Measurements from ENCODE around the gene NEK7. TPM values are rescaled to one million over a fixed set of nuclear protein-coding genes. Genes with fewer than 3 reads are reported as not detected.

NEK7 gene
- total and polyA plus RNA-seq, 4 donors = 60.1 to 164 (median 106) TPM

GRCh38 chr1:198196630-198197029 lies 39.8 kb downstream of the NEK7 start:
- ATAC-seq (ENCODE audit: low FRiP score) = no peak
- Histone ChIP-seq H3K36me3 (ENCODE audit: control insufficient read depth in 1 of 2, insufficient read depth in 2 of 2, low read length in 1 of 2) (no peaks in the 10 kb centered on the region), H3K4me3 (ENCODE audit: low read length in 2 of 2) (no peak overlapping the region), H3K4me1 (ENCODE audit: control insufficient read depth in 1 of 2, insufficient read depth in 2 of 2, low read length in 2 of 2) (peaks cover 0 to 2% of the 10 kb centered on the region in 2 donors), H3K27me3 (ENCODE audit: control insufficient read depth in 1 of 2, insufficient read depth in 2 of 2, low read length in 1 of 2) (no peaks in the 10 kb centered on the region), H3K9me3 (ENCODE audit: control insufficient read depth, low read length) (no peaks in the 10 kb centered on the region), H3K27ac (ENCODE audit: low read depth in 1 of 2, low read length in 2 of 2) (no peak overlapping the region)
- WGBS, 2 donors = 89 to 95% methylated on average over 3 of the region's 3 CpGs
- intact Hi-C loops (cut with DNase I) = no loop called here
- no peak for DNase-seq

GRCh38 chr1:198197285-198197684 lies 40.5 kb downstream of the NEK7 start:
- ATAC-seq (ENCODE audit: low FRiP score) (no peak), DNase-seq (no peak)
- H3K27ac ChIP-seq (ENCODE audit: low read depth in 1 of 2, low read length in 2 of 2) = no peak overlapping the region
- H3K4me3 ChIP-seq (ENCODE audit: low read length in 2 of 2) = no peak overlapping the region
- no peaks in the 10 kb centered on the region for H3K9me3 ChIP-seq (ENCODE audit: control insufficient read depth, low read length)
- H3K4me1 ChIP-seq (ENCODE audit: control insufficient read depth in 1 of 2, insufficient read depth in 2 of 2, low read length in 2 of 2) = peaks cover 0 to 2% of the 10 kb centered on the region in 2 donors
- 95 to 96% methylated on average over 1 of the region's 1 CpG for WGBS, 2 donors
- H3K36me3 ChIP-seq (ENCODE audit: control insufficient read depth in 1 of 2, insufficient read depth in 2 of 2, low read length in 1 of 2) = no peaks in the 10 kb centered on the region
- intact Hi-C loops (cut with DNase I) = no loop called here
- H3K27me3 ChIP-seq (ENCODE audit: control insufficient read depth in 1 of 2, insufficient read depth in 2 of 2, low read length in 1 of 2) = no peaks in the 10 kb centered on the region

GRCh38 chr1:198199105-198199504 lies 42.3 kb downstream of the NEK7 start:
- Histone ChIP-seq H3K27ac (ENCODE audit: low read depth in 1 of 2, low read length in 2 of 2) (no peak overlapping the region), H3K4me3 (ENCODE audit: low read length in 2 of 2) (no peak overlapping the region), H3K9me3 (ENCODE audit: control insufficient read depth, low read length) (no peaks in the 10 kb centered on the region), H3K4me1 (ENCODE audit: control insufficient read depth in 1 of 2, insufficient read depth in 2 of 2, low read length in 2 of 2) (no peaks in the 10 kb centered on the region), H3K36me3 (ENCODE audit: control insufficient read depth in 1 of 2, insufficient read depth in 2 of 2, low read length in 1 of 2) (no peaks in the 10 kb centered on the region), H3K27me3 (ENCODE audit: control insufficient read depth in 1 of 2, insufficient read depth in 2 of 2, low read length in 1 of 2) (no peaks in the 10 kb centered on the region)
- DNase-seq (no peak), ATAC-seq (ENCODE audit: low FRiP score) (no peak)
- intact Hi-C loops (cut with DNase I) = no loop called here

GRCh38 chr1:198201956-198202784 lies 45.4 kb downstream of the NEK7 start:
- H3K36me3 ChIP-seq (ENCODE audit: control insufficient read depth in 1 of 2, insufficient read depth in 2 of 2, low read length in 1 of 2) = no peaks in the 10 kb centered on the region
- H3K4me1 ChIP-seq (ENCODE audit: control insufficient read depth in 1 of 2, insufficient read depth in 2 of 2, low read length in 2 of 2) = peaks cover 2 to 6% of the 10 kb centered on the region in 2 donors
- ATAC-seq (ENCODE audit: low FRiP score) (no peak), DNase-seq (no peak)
- no peak overlapping the region for H3K27ac ChIP-seq (ENCODE audit: low read depth in 1 of 2, low read length in 2 of 2)
- no peaks in the 10 kb centered on the region for H3K27me3 ChIP-seq (ENCODE audit: control insufficient read depth in 1 of 2, insufficient read depth in 2 of 2, low read length in 1 of 2)
- intact Hi-C loops (cut with DNase I) = no loop called here
- no peak overlapping the region for H3K4me3 ChIP-seq (ENCODE audit: low read length in 2 of 2)
- WGBS, 2 donors = 47 to 55% methylated on average over 10 of the region's 10 CpGs
- H3K9me3 ChIP-seq (ENCODE audit: control insufficient read depth, low read length) = no peaks in the 10 kb centered on the region

- WGBS, 2 donors = 83 to 90% methylated on average over 1 of the region's 1 CpG
- intact Hi-C loops (cut with DNase I) = no loop called here
- Histone ChIP-seq H3K4me3 (ENCODE audit: low read length in 2 of 2) (no peak overlapping the region), H3K36me3 (ENCODE audit: control insufficient read depth in 1 of 2, insufficient read depth in 2 of 2, low read length in 1 of 2) (no peaks in the 10 kb centered on the region), H3K4me1 (ENCODE audit: control insufficient read depth in 1 of 2, insufficient read depth in 2 of 2, low read length in 2 of 2) (peaks cover 2 to 6% of the 10 kb centered on the region in 2 donors), H3K27me3 (ENCODE audit: control insufficient read depth in 1 of 2, insufficient read depth in 2 of 2, low read length in 1 of 2) (no peaks in the 10 kb centered on the region), H3K27ac (ENCODE audit: low read depth in 1 of 2, low read length in 2 of 2) (no peak overlapping the region), H3K9me3 (ENCODE audit: control insufficient read depth, low read length) (no peaks in the 10 kb centered on the region)
- DNase-seq (no peak), ATAC-seq (ENCODE audit: low FRiP score) (no peak)
Observed at GRCh38 chr1:198203434-198203833, 46.6 kb downstream of the NEK7 start.

- no peaks in the 10 kb centered on the region for H3K27me3 ChIP-seq (ENCODE audit: control insufficient read depth in 1 of 2, insufficient read depth in 2 of 2, low read length in 1 of 2)
- no peaks in the 10 kb centered on the region for H3K9me3 ChIP-seq (ENCODE audit: control insufficient read depth, low read length)
- H3K36me3 ChIP-seq (ENCODE audit: control insufficient read depth in 1 of 2, insufficient read depth in 2 of 2, low read length in 1 of 2) = no peaks in the 10 kb centered on the region
- DNase-seq (no peak), ATAC-seq (ENCODE audit: low FRiP score) (no peak)
- peaks cover 2 to 6% of the 10 kb centered on the region in 2 donors for H3K4me1 ChIP-seq (ENCODE audit: control insufficient read depth in 1 of 2, insufficient read depth in 2 of 2, low read length in 2 of 2)
- no peak overlapping the region for H3K4me3 ChIP-seq (ENCODE audit: low read length in 2 of 2)
- H3K27ac ChIP-seq (ENCODE audit: low read depth in 1 of 2, low read length in 2 of 2) = no peak overlapping the region
- 70 to 77% methylated on average over 5 of the region's 5 CpGs for WGBS, 2 donors
- intact Hi-C loops (cut with DNase I) = no loop called here
Observed at GRCh38 chr1:198205016-198205684, 48.4 kb downstream of the NEK7 start.

- Histone ChIP-seq H3K27me3 (ENCODE audit: control insufficient read depth in 1 of 2, insufficient read depth in 2 of 2, low read length in 1 of 2) (no peaks in the 10 kb centered on the region), H3K4me3 (ENCODE audit: low read length in 2 of 2) (no peak overlapping the region), H3K27ac (ENCODE audit: low read depth in 1 of 2, low read length in 2 of 2) (no peak overlapping the region), H3K9me3 (ENCODE audit: control insufficient read depth, low read length) (no peaks in the 10 kb centered on the region), H3K36me3 (ENCODE audit: control insufficient read depth in 1 of 2, insufficient read depth in 2 of 2, low read length in 1 of 2) (no peaks in the 10 kb centered on the region), H3K4me1 (ENCODE audit: control insufficient read depth in 1 of 2, insufficient read depth in 2 of 2, low read length in 2 of 2) (peaks cover 2 to 6% of the 10 kb centered on the region in 2 donors)
- intact Hi-C loops (cut with DNase I) = no loop called here
- DNase-seq (no peak), ATAC-seq (ENCODE audit: low FRiP score) (no peak)
- 78 to 83% methylated on average over 3 of the region's 3 CpGs for WGBS, 2 donors
Observed at GRCh38 chr1:198206292-198206691, 49.5 kb downstream of the NEK7 start.

- Histone ChIP-seq H3K9me3 (ENCODE audit: control insufficient read depth, low read length) (no peaks in the 10 kb centered on the region), H3K4me3 (ENCODE audit: low read length in 2 of 2) (no peak overlapping the region), H3K27ac (ENCODE audit: low read depth in 1 of 2, low read length in 2 of 2) (no peak overlapping the region), H3K27me3 (ENCODE audit: control insufficient read depth in 1 of 2, insufficient read depth in 2 of 2, low read length in 1 of 2) (no peaks in the 10 kb centered on the region), H3K4me1 (ENCODE audit: control insufficient read depth in 1 of 2, insufficient read depth in 2 of 2, low read length in 2 of 2) (no peaks in the 10 kb centered on the region), H3K36me3 (ENCODE audit: control insufficient read depth in 1 of 2, insufficient read depth in 2 of 2, low read length in 1 of 2) (peaks cover 0 to 5% of the 10 kb centered on the region in 2 donors)
- WGBS, 2 donors = 96 to 97% methylated on average over 11 of the region's 11 CpGs
- DNase-seq (no peak), ATAC-seq (ENCODE audit: low FRiP score) (no peak)
- intact Hi-C loops (cut with DNase I) = no loop called here
Observed at GRCh38 chr1:198211696-198212095, 54.9 kb downstream of the NEK7 start.

GRCh38 chr1:198212126-198212525 lies 55.3 kb downstream of the NEK7 start:
- Histone ChIP-seq H3K27me3 (ENCODE audit: control insufficient read depth in 1 of 2, insufficient read depth in 2 of 2, low read length in 1 of 2) (no peaks in the 10 kb centered on the region), H3K36me3 (ENCODE audit: control insufficient read depth in 1 of 2, insufficient read depth in 2 of 2, low read length in 1 of 2) (peaks cover 0 to 5% of the 10 kb centered on the region in 2 donors), H3K9me3 (ENCODE audit: control insufficient read depth, low read length) (no peaks in the 10 kb centered on the region), H3K27ac (ENCODE audit: low read depth in 1 of 2, low read length in 2 of 2) (no peak overlapping the region), H3K4me1 (ENCODE audit: control insufficient read depth in 1 of 2, insufficient read depth in 2 of 2, low read length in 2 of 2) (no peaks in the 10 kb centered on the region), H3K4me3 (ENCODE audit: low read length in 2 of 2) (no peak overlapping the region)
- intact Hi-C loops (cut with DNase I) = no loop called here
- ATAC-seq (ENCODE audit: low FRiP score) (no peak), DNase-seq (no peak)
- 98% methylated on average over 8 of the region's 8 CpGs for WGBS, 2 donors

All from aorta (tissue), 5 donors.